Eye (tissue), 1 donor: ENCODE data around the gene CDH1.
"Not testable (repeated sequence)": the region's sequence is repeated elsewhere in the genome, so short reads cannot be mapped to it uniquely, and the experiment has no call there.

Experiments used
- DNase-seq: peaks from one replicate; pipeline ENCODE4 v3.0.0-alpha.2; 2015

The CDH1 gene

DNA sequence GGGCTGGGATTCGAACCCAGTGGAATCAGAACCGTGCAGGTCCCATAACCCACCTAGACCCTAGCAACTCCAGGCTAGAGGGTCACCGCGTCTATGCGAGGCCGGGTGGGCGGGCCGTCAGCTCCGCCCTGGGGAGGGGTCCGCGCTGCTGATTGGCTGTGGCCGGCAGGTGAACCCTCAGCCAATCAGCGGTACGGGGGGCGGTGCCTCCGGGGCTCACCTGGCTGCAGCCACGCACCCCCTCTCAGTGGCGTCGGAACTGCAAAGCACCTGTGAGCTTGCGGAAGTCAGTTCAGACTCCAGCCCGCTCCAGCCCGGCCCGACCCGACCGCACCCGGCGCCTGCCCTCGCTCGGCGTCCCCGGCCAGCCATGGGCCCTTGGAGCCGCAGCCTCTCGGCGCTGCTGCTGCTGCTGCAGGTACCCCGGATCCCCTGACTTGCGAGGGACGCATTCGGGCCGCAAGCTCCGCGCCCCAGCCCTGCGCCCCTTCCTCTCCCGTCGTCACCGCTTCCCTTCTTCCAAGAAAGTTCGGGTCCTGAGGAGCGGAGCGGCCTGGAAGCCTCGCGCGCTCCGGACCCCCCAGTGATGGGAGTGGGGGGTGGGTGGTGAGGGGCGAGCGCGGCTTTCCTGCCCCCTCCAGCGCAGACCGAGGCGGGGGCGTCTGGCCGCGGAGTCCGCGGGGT is at the start of gene CDH1:
TSS of gene CDH1 (plus strand) at position 247 of the 684 bp plus-strand sequence. CDS start at position 371, 124 bp downstream.
- peak; percentile 53 for DNase-seq

DNA sequence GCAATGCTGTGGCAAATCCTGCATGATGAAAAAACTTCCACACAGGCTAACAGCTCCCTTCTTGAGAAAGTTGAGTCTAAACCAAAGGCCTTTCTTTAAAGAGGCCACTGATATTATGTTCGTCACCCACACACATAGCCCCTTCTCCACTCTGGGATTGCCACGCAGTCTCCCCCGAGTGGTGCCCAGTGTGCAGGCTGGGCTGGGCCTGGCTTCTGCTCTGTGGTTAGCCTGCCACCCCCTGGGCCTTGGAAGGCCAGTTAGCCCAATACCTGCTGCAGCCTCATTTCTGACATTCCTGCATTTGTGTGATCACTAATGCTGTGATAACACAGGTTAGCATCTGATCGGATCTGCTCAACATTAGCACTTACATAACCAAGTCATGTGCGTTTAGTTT is 47.2 kb upstream of the CDH1 start:
- no peak for DNase-seq

DNA sequence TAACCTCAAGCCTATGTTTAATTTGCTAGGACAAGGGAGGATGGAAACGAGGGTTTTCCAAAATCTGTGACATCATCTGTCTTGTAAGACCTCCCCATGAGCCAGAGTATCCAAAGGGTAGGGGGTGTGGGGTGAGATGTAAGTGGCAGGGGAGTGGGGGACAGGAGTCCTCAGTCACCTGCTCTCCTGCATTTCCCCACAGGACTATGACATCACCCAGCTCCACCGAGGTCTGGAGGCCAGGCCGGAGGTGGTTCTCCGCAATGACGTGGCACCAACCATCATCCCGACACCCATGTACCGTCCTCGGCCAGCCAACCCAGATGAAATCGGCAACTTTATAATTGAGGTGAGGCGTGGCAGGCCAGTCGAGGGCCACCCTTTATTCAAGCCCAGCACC is 41.5 kb upstream of the CDH1 start:
- DNase-seq = no peak

DNA sequence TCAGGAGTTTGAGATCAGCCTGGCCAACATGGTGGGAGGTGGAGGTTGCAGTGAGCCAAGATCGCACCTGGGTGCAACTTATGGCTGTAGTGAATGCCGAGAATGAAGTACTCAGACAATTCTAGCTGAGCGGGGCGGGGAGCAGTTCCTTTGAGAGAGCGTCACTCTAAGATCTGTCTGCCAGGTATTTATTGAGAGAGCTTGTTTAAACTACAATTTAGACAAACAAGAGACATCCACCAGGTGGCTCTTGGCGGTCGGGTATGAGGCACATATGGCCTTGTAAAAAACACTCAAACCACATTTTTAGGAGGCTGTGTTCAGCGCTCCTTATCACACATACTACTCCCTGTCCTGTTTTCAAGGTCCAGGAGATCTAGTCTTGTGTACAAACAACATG is 40.6 kb upstream of the CDH1 start:
- no peak for DNase-seq

DNA sequence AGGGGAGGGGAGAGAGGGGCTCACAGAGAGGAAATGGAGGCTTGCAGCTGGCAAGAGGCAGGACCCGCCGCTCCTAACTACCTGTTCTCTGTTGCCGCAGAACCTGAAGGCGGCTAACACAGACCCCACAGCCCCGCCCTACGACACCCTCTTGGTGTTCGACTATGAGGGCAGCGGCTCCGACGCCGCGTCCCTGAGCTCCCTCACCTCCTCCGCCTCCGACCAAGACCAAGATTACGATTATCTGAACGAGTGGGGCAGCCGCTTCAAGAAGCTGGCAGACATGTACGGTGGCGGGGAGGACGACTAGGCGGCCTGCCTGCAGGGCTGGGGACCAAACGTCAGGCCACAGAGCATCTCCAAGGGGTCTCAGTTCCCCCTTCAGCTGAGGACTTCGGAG is 39.0 kb upstream of the CDH1 start:
- DNase-seq = no peak

DNA sequence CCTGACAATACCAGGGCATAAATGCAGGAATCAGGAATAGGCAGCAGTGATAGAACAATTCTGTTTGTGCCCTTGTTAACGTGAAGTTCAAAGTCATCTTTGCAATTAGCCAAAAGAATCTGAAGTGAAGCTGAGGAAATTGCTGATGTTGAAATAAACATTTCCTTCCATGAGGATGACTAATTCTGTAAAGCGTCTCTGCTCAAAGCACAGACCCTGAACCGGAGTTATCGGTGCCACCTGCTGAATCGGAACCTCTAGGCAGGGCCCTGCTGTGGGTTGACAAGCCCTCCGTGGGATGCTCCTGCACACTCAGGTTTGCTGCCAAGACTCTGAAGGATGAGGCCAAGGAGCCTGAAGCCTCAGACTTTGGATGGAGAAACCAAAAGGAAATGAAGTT is 37.0 kb upstream of the CDH1 start:
- no peak for DNase-seq

DNA sequence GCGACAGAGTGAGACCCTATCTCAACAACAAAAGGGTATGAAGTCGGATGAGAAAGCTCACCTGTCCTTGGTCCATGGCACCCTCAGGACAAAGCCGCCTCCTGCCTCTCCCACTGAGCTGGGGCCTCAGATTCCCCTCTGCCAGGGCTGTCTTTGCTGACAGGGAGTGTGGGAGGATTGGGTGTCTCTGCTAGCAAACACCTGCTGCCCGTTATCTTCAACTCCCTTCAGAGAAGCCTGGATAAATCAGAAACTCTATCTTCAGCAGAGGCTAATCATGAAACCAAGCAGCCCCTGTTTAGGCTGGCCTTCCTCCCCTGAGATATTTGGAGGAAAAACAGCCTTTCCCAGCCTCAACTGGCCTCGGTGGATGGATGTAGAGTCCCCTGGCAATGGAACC is 36.3 kb upstream of the CDH1 start:
- DNase-seq = no peak

DNA sequence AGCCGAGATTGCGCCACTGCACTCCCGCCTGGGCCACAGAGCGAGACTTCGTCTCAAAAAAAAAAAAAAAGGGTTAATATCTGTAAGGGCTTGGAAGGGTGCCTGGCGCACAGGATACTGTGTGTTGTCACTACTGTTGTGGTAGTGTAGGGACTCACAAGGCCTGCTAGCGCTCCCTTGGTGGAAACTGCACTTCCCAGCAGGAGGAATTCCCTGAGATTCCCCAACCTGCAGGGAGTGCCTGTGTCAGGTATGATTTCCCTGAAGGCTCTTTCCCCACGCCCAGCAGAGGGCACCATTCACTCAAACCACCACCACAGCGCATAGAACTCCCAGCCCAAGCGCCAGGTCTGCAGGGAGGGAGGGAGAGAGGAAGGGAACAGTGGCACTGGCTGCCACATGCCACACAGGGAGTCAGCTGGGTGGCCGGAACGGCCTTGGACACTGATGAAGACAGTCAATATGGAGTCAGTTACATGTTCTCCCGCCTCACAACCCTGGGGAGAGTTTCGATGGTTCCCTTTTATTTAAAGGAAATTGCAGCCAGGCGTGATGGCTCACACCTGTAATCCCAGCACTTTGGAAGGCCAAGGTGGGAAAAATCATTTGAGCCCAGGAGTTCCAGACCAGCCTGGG is 32.7 kb upstream of the CDH1 start:
- peak; percentile 79 for DNase-seq

DNA sequence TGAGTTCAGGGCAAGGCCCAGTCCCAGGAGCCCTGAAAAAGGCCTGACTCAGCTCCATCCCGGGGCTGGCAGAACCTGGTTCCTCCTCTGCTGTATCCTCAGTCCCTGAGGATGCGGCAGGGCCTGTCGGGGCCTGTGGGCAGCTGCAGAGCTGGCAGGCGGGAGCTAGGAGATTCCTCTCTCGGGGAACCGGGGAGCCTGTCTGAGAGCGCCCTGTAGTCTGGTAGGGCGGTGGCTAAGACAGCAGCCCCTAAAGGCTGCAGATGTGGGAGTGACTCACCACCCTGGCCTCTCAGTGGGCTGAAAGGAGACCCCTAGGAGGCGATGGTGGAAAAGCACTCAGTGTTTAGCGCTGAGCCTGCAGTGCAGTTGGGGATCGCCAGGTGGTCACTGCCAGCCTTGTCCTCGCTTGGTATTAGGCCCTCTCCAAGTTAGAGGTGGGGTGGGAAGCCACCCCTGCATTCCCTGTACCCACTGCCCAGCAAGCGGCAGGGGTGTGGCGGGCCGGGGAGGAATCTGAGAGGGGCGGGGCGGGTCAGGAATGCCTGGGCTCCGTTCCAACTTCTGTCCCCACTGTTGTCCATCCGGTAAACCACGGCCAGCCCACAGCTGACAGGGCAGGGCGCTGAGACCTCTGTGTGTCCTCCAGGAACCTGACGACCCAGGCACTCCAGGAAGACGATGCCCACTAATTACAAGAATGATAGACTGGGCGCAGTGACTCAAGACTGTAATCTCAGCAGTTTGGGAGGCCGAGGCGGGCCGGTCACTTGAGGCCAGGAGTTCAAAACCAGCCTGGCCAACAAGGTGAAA is 29.5 kb upstream of the CDH1 start:
- peak; percentile 43 for DNase-seq

DNA sequence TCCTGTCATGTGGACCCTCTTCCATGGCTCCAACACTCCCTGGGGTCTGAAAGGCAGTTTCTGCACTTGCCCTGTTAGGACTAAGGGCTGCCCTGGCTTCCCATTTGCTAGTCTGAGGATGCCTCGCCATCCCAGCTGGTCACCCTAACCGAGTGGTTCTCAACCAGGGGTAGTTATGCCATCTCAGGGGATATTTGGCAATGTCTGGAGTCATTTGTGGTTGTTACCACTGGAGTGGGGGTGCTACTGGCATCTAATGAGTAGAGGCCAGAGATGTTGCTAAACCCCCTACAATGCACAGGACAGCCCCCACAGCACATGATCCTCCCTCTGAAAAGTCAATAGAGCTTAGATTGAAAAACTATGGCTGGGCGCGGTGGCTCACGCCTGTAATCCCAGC is 26.9 kb upstream of the CDH1 start:
- DNase-seq = no peak

DNA sequence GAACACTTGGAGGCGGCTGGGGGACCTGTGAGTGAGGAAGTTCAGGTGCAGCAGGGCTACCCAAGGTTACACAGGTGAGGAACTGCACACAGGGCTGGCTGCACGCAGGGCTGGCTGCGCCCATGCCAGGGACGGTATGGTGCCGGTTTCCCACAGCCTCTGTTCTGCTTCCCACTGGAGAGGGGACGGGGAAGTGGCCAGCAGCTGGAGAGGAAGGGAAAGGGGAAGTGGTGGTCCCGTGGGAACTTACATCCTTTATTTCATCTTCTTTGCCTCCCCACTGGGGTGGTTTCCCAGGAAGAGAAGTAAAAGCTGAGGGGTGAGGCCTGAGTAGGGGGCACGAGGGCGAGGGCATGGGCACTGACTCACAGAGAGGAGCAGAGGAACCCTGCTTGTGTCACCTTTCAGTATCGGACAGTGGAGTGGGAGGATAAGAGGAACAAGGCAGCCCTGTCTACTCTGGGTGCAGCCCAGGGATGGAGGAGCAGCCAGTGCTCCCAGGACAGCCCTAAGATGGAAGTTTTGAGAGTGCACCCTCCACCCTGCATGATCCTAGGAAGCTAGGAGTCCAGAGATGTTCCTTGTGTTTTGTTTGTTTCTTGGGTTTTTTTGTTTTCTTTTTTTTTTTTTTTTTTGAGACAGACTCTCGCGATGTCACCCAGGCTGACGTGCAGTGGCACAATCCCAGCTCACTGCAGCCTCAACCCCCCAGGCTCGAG is 25.5 kb upstream of the CDH1 start:
- DNase-seq = no peak

DNA sequence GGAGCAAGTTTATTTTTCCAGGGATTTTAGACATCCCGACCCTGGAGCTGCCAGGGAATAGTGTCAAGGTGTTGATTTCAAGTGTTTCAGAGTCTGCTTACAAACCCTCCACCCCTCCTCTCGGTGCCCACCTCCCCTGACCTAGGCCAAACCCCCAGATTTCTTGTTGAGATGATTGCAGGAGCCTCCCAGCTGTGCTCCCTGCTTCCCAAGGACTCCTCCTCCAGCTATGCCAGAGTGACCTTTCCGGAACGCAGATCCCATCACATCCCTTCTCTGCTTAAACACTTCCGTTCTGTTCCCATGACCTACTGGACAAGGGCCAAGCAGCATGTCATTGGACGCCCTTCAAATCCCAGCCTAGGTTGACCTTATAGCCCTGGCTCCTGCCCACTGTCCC is 23.7 kb upstream of the CDH1 start:
- no peak for DNase-seq

DNA sequence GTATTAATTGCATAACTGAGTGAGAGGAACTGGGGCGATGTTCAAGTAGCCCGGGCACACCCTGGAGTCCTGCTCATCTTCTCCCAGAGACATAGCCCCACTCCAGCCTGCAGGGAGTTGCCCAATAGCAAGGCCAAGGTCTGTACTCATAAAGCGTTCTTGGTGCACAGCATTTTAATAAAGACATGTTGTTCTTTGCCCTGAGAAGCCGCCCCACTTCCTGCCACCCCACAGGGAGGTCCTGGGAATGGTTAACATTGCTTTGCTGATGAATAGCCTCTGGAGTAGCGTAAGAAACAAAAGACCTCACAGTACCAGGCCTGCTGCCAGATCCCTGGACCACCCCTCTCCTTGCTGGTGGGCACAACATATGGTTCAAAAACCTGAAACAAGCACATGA is 21.6 kb upstream of the CDH1 start:
- DNase-seq = no peak

DNA sequence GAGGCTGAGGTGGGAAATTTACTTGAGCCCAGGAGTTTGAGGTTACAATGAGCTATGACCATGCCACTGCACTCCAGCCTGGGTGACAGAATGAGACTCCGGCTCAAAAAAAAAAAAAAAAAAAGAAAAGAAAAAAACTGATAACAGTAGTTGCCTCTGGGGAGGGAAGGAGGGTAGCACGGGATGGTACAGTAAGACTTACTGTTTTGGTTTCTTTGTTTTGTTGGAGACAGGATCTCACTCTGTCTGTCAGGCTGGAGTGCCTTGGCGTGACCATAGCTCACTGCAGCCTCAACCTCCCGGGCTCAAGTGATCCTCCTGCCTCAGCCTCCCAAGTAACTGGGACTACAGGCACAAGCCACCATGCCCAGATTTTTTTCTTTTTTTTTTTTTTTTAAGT is 20.6 kb upstream of the CDH1 start:
- DNase-seq = not testable (repeated sequence)

DNA sequence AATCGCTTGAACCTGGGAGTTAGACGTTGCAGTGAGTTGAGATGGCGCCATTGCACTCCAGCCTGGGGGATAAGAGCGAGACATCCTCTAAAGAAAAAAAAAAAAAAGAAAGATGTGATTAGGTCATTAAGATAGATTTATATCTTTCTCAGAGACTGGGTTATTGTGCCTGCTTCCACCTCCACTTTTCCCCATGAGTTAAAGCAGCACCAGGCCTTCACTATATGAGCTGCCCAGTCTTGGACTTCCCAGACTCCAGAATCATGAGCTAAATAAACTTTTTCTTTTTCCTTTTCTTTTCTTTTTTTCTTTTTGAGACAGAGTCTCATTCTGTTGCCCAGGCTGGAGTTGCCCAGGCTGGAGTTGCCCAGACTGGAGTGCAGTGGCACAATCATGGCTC is 19.4 kb upstream of the CDH1 start:
- DNase-seq = no peak

DNA sequence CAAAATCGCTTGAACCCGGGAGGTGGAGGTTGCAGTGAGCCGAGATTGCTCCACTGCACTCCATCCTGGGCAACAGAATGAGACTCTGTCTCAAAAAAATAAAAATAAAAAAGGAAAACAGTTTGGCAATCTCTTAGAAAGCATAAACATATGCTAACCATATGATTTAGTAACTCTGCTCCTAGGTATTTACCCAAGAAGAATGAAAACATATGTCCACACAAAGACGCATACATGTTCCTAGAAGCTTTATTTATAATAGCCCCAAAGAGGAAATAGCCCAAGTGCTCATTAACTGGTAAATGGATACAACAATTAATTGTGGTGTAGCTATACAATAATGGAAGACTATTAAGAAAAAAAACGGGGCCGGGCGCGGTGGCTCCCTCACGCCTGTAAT is 18.5 kb upstream of the CDH1 start:
- no peak for DNase-seq

DNA sequence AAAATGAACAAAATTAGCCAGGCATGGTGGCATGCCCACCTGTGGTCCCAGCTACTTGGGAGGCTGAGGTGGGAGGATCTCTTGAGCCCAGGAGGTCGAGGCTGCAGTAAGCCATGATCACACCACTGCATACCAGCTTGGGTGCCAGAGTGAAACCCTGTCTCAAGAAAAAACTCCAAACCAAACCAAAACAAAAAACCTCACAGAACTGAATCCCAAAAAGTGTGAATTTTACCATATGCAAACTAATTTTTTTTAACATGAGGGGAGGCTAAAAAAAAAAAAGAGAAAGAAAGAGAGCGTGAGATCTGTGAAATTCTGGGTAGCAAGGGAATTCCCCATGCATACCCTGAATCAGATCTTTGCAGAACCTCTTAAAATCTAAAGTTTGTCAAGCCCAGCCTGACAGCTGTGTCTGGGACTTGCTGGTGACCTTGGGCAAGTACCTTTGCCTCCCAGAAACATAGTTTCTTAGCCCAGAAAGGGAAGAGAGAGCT is 17.1 kb upstream of the CDH1 start:
- no peak for DNase-seq

DNA sequence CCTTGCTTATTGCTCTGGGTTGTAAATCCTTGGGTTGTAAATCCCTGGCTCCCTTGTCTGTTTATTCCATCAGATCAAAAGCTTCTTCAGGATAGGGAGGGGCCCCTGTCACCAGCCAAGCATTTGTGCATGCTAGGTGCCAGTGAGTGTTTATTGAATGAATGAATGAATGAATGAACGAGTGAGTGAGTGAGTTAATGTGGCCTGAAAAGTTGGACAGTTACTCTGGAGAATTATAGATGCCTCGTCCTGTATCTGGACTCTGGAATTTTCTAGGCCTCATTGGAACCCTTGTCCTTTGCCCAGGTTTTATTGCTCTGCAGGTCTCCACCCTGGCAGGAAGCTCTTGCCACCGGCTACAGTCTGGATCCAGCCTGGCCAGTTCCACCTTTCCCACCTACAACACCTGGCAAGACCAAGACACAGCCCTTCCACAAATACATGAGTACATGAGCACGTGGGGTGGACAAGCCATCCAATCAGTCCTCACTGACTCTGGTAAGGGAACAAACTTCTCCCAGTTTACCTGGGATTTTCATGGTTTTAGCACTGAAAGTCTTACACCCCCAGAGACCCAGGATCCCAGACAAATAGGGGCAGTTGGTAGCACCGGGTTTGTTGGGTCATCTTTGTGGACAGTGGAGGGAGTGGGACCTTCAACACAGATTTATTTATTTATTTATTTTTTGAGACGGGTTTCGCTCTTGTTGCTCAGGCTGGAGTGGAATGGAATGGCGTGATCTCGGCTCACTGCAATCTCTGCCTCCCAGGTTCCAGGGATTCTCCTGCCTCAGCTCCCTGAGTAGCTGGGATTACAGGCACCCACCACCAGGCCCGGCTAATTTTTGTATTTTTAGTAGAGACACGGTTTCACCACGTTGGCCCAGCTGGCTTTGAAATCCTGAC is 14.7 kb upstream of the CDH1 start:
- DNase-seq = no peak

DNA sequence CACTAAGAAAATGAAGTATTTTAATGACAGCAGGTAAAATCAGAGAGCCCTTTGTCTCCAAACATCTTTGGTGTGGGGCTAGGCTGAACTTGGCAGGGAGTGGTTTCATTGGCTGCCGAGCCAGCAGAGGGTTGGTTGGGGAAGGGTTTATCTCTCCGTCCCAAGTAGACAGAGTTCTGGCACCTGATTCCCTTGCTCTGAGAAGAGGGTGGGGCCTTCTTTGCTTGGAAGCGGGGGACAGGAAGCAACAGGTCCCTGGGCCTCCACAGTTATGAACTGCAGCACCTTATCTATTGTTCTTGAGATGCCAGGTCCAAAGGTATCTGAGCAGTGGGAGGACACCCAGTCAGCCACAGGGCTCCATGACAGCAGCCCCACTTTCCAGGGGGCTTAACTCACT is 12.3 kb upstream of the CDH1 start:
- no peak for DNase-seq

DNA sequence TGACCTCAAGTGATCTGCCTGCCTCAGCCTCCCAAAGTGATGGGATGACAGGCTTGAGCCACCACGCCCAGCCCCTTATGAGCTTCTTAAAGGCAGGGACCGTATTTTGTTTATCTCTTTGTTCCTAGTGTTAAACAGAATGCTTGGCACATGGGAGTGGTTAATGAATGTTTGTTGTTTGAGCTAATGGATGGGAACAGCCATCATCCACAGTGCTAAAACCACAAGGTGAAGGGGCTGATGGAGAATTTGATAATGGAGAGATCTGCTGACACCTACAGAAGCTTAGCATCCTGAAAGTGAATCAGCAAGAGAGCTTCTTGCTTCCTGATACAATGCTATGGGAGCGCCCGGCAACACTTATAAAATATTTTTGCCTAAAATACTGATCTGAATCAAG is 8.6 kb upstream of the CDH1 start:
- DNase-seq = no peak

DNA sequence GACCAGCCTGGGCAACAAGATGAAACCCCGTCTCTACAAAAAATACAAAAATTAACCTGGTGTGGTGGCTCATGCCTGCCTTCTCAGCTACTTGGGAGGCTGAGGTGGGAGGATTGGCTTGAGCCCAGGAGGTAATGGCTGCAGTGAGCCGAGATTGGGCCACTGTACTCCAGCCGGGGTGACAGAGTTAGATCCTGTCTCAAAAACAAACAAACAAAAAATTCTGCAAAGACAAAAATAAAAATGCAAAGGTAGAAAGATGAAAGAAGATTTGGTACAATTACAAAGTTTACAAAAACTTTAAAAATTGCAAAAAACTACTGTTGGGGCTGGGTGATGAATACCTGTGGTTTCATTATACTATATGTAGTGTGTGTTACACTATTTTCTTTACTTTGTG is 5.5 kb upstream of the CDH1 start:
- DNase-seq = no peak

DNA sequence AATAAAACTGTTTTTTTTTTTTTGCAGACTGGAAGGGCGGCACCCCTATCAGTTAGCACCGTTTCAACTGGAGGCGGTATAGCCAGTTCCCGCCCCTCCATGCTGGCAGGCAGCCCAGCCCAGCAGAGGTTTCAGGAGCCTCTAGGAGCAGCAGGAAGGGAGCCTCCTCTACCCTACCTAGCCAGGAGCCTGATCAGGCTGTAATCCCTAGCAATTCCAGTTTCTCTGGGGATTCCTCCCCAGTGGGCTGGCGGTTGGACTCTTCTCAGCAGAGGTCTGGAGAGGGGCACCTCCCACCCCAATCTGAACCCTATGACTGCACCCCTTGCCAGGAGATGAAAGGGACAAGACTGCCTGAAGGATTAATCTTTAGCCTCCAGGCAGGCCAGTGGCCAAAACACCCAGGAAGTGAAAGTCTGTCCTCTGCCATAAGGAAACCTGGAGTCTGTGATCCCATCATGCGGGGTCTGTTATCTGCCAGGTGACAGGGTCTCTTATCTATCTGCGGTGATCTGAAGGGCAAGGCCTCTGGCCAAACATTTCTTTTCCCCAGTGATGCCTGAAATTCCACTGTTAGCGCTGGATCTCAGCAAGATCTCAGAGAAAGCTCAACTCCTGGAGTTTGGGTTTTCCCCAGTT is 4.9 kb upstream of the CDH1 start:
- DNase-seq = peak; percentile 24
